Measurements from ENCODE around the gene METAP1. TPM values are rescaled to one million over a fixed set of nuclear protein-coding genes. Genes with fewer than 3 reads are reported as not detected.
"Not testable (repeated sequence)": the region's sequence is repeated elsewhere in the genome, so short reads cannot be mapped to it uniquely, and the experiment has no call there.

Gene METAP1
- total RNA-seq, 1 donor: 52.8 TPM

GRCh38 chr4:99078336-99078735 lies 82.8 kb downstream of the METAP1 start:
- no peak overlapping the region for H3K4me3 ChIP-seq (ENCODE audit: insufficient read depth, low read length)
- H3K4me2 ChIP-seq (ENCODE audit: insufficient read depth, low read length): no peak overlapping the region
- no peaks in the 10 kb centered on the region for H3K27me3 ChIP-seq (ENCODE audit: insufficient read depth, low read length)
- no peaks in the 10 kb centered on the region for H3K4me1 ChIP-seq (ENCODE audit: insufficient read depth, low read length)
- H3K9me3 ChIP-seq (ENCODE audit: low read depth, low read length): no peaks in the 10 kb centered on the region
- H3K36me3 ChIP-seq (ENCODE audit: insufficient read depth, low read length): peaks cover 85% of the 10 kb centered on the region
- H4K20me1 ChIP-seq (ENCODE audit: insufficient read depth, low read length): peaks cover 3% of the 10 kb centered on the region
- peaks cover 37% of the 10 kb centered on the region for H3K79me2 ChIP-seq (ENCODE audit: insufficient read depth, low read length)
- no peak for TF ChIP-seq CTCF (IDR thresholded peaks at IDR 0.05; ENCODE audit: extremely low read depth, low read depth, low read length)
- DNase-seq (ENCODE audit: insufficient read length, low spot score, missing footprints): no peak
- no peak overlapping the region for H2AFZ ChIP-seq (ENCODE audit: low read length)
- H3K27ac ChIP-seq (ENCODE audit: low read depth, low read length): no peak overlapping the region

- Histone ChIP-seq H3K36me3 (ENCODE audit: insufficient read depth, low read length) (peaks cover 85% of the 10 kb centered on the region), H3K27me3 (ENCODE audit: insufficient read depth, low read length) (no peaks in the 10 kb centered on the region)
These were observed 83.6 kb downstream of the METAP1 start for GRCh38 chr4:99078931-99079624.

GRCh38 chr4:99079625-99080295 lies 84.2 kb downstream of the METAP1 start:
- Histone ChIP-seq H3K79me2 (ENCODE audit: insufficient read depth, low read length) (peaks cover 50% of the 10 kb centered on the region), H3K4me2 (ENCODE audit: insufficient read depth, low read length) (no peak overlapping the region), H3K27ac (ENCODE audit: low read depth, low read length) (no peak overlapping the region), H2AFZ (ENCODE audit: low read length) (no peak overlapping the region), H3K36me3 (ENCODE audit: insufficient read depth, low read length) (peaks cover 88% of the 10 kb centered on the region), H3K4me1 (ENCODE audit: insufficient read depth, low read length) (no peaks in the 10 kb centered on the region), H4K20me1 (ENCODE audit: insufficient read depth, low read length) (peaks cover 3% of the 10 kb centered on the region), H3K4me3 (ENCODE audit: insufficient read depth, low read length) (no peak overlapping the region), H3K9me3 (ENCODE audit: low read depth, low read length) (no peaks in the 10 kb centered on the region), H3K27me3 (ENCODE audit: insufficient read depth, low read length) (no peaks in the 10 kb centered on the region)
- TF ChIP-seq CTCF (IDR thresholded peaks at IDR 0.05; ENCODE audit: extremely low read depth, low read depth, low read length): no peak
- no peak for DNase-seq (ENCODE audit: insufficient read length, low spot score, missing footprints)

More at GRCh38 chr4:99078931-99079624, 83.6 kb downstream of the METAP1 start:
- Histone ChIP-seq H3K4me3 (ENCODE audit: insufficient read depth, low read length) (no peak overlapping the region), H3K79me2 (ENCODE audit: insufficient read depth, low read length) (peaks cover 43% of the 10 kb centered on the region), H3K9me3 (ENCODE audit: low read depth, low read length) (no peaks in the 10 kb centered on the region), H3K4me1 (ENCODE audit: insufficient read depth, low read length) (no peaks in the 10 kb centered on the region), H4K20me1 (ENCODE audit: insufficient read depth, low read length) (peaks cover 3% of the 10 kb centered on the region), H3K4me2 (ENCODE audit: insufficient read depth, low read length) (no peak overlapping the region), H2AFZ (ENCODE audit: low read length) (no peak overlapping the region), H3K27ac (ENCODE audit: low read depth, low read length) (no peak overlapping the region)
- TF ChIP-seq CTCF (IDR thresholded peaks at IDR 0.05; ENCODE audit: extremely low read depth, low read depth, low read length): no peak
- no peak for DNase-seq (ENCODE audit: insufficient read length, low spot score, missing footprints)

- H3K27me3 ChIP-seq (ENCODE audit: insufficient read depth, low read length); H3K4me1 ChIP-seq (ENCODE audit: insufficient read depth, low read length); H3K27ac ChIP-seq (ENCODE audit: low read depth, low read length); H3K9me3 ChIP-seq (ENCODE audit: low read depth, low read length); H2AFZ ChIP-seq (ENCODE audit: low read length); H4K20me1 ChIP-seq (ENCODE audit: insufficient read depth, low read length); H3K4me3 ChIP-seq (ENCODE audit: insufficient read depth, low read length); H3K4me2 ChIP-seq (ENCODE audit: insufficient read depth, low read length): not testable (repeated sequence)
- DNase-seq (ENCODE audit: insufficient read length, low spot score, missing footprints): peak; percentile 64
- Histone ChIP-seq H3K36me3 (ENCODE audit: insufficient read depth, low read length) (peaks cover 85% of the 10 kb centered on the region), H3K79me2 (ENCODE audit: insufficient read depth, low read length) (peaks cover 59% of the 10 kb centered on the region)
These were observed 85.3 kb downstream of the METAP1 start for GRCh38 chr4:99080869-99081268.
